Activated CD4-positive, alpha-beta T cell treated with anti-CD3 and anti-CD28 coated beads for 1 hour (primary cell): ENCODE results near the gene BCL2.
A peak's percentile ranks its signal among the peaks of the same experiment; 100 is the strongest.

Experiments used
- DNase-seq: peaks from one replicate; pipeline ENCODE4 v3.0.0-alpha.2; 2020

BCL2 gene

DNA sequence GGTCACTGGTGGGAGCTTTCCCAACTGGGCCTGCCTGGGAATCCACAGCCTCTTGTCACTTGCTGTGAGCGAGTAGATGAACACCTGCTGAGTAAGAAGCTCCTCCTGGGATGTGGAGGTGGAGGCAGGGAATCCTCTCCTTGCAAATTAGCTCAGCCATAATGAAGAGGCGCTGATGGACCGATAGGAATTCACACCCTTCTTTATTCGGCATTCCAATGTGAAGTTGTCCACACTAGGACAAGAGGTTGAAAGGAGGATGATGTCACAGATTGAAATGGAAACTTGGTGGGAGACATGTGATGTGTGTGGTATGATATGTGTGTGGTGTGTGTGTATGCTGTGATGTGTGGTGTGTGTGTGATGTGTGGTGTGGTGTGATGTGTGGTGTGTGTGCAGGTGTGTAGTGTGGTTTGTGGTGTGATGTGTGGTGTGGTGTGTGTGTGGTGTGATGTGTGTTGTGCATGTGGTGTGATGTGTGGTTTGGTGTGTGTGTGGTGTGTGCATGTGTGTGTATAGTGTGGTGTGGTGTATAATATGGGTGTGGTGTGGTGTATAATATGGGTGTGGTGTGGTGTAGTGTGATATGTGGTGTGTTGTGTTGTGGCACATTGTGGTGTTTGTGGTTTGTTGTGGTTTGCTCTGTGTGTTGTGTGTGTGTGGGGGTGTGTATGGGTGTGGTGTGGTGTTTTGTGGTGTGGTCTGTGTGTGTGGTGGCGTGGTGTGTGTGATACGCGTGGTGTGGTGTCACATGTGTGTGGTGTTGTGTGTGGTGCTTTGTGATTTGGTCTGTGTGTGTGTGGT lies 216.4 kb downstream of the BCL2 start:
- no peak for DNase-seq

DNA sequence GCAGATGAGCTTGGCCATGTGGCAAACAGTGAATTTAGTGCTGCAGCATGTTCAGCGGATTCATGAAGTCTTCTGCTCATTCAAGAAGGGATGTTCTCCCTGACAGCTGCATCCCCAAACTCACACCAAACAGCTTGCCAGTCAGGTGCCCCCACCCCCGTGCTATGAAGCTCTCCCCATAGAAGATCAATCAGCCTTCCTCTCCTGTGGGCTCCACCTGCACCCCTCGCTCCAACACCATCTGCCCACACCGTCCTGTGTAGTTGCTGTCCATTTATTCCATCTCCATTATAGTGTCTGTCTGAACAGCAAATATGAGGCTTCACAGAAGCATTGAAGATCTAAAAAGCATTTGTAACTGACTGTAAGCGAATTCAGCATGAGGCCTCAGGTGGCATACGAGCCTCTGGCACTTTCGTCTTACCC lies 218.9 kb downstream of the BCL2 start:
- DNase-seq, result no peak

DNA sequence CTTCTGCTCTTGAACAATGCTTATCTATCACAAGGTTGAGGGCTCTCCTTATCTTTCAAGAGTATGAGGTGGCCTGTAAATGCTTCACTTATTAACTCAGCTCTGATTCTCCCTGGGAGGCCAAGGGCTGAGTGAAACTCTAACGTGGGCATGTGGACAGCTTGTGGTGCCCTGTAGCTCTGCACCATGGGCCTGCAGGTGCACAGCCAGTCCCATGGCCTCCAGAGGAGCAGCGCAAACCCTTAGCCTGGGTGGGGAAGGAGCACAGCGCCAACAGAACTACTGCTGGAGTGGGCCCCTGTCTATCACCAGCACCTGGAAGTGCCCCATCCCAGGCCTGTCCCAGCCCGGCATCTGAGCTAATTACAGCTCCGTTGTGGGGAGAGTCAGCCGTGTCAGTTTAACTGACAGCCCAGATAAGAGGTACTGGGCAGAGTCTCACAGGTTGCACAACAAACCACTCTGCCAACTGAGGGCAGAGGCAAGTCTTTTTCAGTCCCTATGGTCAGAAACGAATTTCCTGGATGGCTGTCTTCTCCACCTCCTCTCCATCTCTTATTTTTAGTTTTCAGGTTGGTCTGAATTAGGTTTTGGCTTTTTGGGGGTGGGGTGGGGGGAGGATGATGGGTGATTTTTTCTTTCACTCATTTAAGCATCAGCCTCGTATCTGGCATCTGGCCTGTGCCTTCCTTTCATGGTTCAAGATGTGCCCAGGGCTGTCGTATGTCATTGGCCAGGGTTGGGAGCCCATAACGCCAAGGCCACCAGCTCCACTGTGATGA lies 219.5 kb downstream of the BCL2 start:
- DNase-seq, result no peak

DNA sequence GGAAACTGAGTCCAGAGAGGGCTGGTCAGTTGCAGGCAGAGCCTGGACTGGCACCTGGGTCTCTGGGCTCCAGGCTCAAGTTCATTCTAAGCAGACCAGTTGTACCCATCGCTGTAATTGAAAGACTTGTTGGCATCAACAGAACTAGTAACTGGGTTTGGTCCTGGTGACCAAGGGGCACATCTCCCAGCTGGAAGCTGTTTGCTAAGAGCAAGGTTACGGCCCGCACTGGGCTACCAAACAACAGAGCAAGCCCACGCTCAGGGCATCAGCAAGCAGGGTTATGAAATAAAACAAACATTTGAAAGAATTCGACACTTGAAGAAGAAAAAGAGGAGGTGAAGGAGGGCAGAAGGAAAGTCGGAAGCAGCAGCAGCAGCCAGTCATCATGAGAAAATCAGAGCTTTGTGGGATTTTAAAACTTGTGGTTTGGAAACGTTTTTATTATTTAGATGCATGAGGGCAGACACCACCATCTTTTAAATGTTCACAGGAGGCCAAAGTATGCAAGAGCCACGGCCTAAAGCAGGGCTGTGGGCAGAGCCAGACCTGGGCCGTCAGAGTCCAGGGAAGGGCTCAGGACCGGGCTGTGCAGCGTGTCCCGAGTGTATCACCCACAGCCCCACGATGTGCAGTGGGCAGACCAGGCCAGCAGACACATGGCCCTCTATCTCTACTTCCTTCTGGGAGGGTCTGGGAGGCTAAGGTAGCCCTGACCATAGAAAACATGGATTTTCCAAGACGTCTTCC lies 220.3 kb downstream of the BCL2 start:
- DNase-seq, result no peak

DNA sequence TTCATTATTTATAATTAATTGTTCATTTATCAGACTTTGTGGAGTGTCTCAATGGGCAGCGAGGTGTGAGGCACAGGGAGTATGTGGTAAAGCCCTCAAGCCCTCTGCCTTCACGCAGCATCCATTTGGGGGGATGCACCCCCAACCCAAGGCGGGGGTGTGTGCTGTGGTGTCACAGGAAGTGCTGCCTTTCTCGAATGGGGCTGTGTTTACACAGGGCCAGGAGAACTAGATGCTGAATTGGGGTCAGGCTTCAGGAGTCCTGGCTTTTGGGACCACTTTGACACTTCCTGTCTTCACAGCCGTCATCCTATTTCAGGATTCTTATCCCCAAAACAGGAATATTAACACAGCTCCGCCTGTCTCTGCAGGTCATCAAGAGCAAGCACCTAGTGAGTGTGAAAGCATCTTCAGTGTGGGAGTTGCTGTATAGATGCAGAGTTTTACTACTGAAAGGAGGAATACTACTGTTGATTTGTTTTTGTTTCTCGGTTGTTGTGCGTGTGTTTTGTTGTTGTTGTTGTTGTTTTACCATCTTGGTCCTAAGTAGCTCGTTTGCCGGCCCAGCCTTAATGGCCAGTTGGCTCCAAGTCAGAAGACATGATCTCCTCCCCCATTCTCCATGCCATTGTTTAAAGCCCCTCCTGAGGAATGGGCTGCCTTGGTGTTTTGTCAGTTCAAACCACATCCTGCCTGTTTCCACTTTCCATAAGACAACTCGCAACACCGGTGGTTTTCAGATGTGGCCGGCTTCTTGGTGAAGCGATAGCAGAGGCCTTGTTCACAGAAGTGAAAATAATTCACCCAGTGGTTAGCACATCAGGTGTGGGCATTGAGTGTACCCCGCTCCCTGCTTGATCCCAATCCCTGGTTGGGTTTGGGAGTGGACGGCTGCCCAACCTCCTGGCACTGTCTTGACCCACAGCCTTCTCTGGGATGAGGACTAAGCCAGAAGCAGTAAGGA lies 221.3 kb downstream of the BCL2 start:
- DNase-seq, result peak; percentile 13

DNA sequence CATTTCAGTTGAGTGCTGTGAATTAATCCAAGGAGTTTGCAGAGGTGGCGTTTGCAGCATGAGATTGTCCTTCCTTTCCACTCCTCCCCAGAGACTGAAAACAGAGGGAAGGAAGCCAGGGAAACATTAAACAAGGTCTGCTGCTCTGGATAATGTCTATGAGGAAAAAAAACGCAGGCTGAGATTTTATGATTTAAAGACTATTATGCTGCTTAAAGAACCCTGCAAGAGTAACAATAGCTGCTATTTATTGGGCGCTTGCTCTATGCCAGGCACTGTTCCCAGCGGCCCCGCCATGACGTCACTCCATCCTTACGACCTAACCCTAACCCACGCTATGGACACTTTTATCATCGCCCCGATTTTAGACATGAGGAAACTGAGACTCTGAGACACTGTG lies 222.4 kb downstream of the BCL2 start:
- no peak for DNase-seq

DNA sequence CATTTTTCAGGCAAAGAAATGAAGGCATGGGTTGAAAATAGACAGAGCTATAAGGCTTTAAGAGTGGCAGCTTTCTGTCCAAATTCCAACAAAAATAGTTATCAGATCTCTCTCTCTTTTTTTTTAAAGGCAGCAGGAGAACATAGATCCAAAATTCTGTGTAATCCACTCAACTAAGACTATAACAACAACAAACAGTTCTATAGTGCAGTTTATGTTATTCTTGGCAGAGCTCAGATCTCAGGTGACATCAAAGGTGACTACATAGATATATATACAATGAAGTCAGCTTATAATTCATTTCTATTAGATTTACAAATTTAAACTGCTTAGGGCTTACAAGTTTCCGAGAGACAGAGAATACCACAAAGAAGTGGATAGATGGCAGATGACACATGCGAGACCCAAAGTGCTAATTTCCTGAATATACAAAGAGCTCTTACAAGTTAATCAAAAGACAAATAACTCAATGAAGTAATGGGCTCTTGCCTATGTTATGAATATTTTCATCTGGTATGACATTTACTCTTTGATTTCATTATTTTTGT lies 223.2 kb downstream of the BCL2 start:
- DNase-seq, result no peak

DNA sequence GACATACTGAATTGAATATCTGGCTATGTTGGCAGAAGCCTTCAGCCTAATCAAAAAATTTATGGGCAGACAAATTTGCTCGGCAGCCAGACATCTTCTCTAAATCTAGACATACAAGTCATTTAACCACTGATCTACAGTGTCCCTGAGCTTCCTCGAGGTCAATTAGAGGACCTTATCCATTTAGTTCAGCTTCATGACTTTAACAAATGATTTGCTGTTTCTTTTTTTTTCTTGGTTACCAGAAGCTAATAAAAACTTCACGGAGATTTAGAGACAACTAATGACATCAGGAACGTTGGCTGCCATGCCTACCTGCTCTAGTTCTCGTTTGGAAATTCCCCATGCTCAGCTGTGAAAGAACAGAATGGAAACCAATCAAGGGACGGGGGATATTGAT lies 223.8 kb downstream of the BCL2 start:
- DNase-seq, result no peak

DNA sequence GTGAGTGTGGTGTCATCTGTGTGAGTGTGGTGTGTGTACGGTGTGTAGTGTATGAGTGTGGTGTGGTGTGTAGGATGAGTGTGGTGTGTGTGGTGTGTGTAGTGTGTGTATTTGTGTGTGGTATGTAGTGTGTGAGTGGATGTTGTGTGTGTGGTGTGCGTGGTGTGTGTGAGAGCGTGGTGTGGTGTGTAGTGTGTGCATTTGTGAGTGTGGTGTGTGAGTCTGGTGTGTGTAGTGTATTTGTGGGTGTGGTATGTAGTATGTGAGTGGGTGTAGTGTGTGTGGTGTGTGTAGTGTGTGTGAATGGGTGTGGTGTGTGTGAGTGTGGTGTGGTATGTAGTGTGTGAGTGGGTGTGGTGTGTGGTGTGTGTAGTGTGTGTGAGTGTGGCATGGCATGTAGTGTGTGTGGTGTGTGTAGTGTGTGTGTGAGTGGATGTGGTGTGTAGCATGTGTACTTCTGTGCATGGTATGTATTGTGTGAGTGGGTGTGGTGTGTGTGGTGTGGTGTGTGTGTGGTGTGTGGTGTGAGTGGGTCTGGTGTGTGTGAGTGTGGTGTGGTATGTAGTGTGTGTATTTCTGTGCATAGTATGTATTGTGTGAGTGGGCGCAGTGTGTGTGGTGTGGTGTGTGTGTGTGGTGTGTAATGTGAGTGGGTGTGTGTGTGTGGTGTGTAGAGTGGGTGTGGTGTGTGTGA lies 227.8 kb downstream of the BCL2 start:
- no peak for DNase-seq

DNA sequence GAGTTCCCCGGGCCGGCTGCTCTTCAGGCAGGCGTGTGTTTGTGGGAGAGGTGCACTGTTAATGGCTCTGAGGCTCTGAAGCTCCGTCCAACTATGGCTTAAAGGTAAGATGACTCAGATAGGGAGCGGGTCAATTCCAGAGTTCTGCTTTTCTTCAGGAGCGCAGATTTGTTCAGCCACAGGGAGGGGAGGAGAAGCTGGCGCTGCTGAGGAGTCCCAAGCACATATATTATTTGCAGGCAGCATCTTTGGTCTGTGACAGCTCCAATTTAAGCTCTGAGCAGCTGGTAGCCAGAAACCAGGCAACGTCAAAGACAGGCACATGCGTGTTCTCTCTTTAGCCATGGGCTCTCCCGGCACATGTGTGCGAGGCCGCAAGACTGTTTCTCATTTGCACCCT lies 229.2 kb downstream of the BCL2 start:
- no peak for DNase-seq

DNA sequence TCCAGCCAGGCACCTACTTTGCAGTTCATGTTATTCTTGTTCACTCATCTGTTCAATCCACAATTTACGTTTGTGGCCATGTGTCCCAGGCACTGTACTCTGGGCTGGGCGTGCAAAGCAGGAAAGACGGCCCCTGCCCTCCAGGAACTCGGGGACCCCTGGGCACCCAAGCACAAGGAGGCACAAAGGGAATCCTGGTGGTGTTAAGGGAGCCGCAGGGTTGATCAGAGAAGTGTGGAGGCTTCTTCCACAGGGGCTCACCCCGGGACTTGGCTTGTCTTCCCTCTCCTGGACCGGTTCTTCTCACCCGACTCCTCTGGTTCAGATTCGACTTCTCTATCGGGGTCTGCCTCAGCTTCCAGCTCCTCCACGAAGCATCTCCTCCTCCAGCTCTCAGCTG lies 230.5 kb downstream of the BCL2 start:
- DNase-seq, result no peak

DNA sequence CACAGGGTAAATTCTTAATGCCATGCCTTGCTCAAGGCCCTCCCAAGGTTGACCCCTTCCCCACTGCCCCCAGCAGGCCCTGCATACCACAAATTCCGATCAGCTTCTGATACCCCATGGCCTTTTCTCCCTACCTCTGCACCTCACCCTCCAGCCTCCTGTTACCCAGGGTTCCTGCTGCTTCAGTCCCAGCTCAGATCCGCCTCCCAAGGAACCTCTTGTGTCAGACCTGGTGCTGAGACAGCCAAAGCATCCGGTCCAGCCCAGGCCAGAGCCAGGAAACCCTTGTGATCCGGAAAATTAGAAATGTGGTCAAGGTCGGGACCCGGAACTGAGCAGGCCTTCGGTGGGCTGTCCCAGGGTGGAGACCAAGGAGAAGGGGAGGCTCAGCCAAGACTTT lies 231.3 kb downstream of the BCL2 start:
- DNase-seq, result no peak

DNA sequence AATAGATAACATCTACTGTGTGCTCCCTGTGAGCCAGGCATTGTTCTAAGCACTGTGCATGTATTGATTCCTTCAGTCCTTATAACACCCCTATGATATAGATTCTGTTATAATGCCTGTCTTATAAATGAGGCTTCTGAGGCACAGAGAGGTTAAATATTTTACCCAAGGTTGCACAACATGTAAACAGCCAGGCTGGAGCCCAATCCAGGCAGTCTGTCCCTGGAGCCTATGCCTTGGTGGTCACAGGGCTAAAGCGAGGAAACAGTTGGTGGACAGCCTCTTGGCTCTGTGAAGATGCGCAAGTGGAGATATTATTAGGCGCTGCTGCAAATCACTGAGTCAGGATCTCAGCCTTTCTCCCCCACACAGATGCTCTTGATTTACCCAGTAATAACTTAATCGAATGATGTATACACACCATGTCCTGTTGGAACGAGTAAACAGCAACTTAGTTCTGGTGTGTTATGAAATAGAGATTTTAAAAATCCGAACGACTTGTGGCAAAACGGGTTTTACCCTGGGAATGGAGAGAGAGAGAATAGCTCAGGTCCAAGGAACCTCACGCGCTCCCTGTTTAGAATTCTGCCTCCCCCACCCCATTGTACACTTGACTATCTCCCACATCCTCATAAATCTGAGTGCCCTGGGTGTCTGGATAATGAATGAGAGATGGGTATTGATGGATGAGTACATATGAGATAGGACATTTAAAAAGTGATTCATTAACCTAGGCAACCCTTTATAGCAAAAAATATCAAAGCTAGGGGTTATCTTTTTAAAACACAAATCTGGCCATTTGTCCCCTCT lies 231.9 kb downstream of the BCL2 start:
- DNase-seq, result no peak

DNA sequence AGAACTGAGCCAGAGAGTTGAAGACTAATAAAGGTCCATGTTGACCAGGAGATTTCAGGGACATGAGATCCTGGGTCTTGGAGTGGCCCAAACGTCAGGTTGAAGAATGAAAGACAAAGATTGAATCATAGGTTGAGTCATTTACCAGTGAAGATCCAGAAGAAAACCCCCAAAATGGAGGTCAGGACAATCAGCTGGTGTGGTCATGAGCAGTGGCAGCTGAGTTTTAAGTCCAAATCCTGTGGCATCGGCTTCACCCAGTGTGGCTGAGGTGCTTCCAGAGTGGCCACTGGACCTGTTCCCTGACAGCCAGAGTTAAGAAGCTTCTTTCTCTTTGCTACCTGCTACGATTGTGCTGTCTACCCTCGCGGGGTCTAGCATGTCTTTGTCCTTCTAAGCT lies 234.0 kb downstream of the BCL2 start:
- no peak for DNase-seq

DNA sequence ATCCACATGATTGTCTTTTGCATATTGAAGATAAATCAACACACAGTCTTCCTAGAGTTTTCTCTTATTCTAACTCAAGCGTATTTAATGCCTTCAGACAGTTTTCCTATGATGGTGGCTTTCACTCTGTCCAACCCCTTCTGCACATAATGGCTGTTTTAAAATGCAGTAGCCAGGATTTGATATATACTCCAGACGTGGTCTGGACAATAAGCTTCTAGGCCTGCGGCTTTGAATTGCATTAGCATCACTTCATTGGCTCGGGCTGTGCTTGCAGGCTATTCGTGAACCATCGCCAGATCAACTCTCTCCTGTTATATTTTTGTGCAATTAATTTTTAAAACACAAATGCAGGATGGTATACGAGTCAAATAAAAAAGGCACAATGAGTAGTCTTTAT lies 235.3 kb downstream of the BCL2 start:
- DNase-seq, result no peak

DNA sequence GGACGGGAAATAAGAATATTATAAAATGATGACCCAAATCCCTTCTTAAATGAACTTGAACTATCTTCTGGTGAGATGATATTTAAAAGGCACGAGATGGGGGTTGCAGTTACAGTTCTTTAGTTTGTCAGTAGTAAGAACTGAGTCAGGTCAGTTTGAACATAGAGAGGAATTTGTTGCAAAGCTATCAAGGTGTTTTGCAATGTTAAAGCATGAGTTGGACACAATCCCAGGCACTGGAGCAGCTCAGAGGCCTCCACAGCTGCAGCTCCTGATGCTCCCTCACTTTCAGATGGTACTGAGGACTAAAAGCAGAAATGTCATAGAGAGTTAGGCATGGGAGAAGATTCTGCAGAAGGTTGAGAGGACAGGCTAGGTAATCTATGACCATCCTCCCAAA lies 236.0 kb downstream of the BCL2 start:
- no peak for DNase-seq

DNA sequence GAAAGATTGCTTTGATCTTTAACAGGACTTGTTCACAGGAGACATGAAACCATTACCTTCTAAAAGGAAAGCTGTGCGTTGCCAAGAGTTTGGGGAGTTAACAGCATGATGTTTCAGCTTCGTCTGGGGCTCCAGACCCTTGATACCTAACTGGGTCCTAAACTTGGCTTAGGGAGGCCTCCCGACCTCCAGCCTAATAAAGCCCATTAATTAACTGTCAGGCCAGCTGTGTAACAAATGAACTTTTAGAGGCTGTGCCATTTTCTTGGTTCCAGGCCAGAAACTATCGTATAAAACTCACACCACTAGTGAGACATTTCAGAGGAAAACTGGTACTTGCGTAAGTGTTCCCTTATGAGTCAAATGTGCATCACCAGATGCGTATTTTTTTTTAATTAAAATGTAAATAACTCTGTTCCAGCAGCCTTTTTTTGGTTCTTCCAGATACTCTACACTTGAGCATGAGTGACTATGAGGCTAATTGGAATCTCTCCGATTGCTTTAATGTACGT lies 236.5 kb downstream of the BCL2 start:
- no peak for DNase-seq

DNA sequence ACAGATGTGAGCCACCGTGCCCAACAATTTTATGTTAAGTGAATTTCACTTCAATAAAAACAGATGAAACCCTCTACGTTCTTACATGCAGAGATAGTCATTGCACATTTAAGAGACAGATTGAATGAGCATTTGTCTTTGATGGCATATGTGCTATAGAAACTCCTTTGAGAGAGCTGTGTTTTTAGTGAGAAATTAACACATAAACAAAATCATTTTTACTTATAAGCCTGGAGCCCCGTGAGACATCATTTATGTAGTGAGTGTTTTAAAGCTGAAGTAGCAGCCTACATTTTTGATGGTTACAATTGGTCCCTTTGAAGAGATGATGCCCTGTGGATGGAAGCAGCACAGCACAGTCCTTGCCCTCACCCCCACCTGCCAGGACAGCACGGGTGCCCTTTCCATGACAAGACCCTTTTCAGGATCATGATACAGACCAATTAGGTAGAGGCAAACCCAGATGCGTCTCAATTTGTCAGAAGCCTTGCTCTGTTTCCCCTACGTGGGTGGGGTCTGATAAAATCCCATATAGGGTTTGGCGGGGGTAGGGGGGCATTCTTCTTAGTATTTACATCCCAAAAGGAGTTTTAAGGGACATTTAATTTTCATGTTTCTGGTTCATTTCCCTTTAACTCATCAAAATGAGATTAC lies 237.1 kb downstream of the BCL2 start:
- no peak for DNase-seq

DNA sequence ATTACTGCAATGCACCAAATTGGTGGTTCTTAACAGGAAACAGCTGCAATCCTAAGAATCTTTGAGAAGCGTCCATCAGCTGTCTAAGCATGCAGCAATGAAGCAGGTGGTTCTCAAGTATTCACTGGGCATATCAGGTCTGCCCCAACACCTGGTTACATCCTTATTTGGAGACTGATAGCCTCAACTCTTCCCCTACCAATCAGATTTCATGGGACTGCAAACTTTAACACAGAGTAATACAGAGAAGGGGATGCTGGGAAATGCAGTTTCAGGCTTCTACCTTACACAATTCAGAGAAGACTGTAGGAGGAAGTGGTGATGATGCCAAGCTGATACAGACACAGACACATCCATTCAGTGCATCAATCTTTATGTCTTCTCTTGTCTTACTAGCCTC lies 240.5 kb downstream of the BCL2 start:
- DNase-seq, result no peak

DNA sequence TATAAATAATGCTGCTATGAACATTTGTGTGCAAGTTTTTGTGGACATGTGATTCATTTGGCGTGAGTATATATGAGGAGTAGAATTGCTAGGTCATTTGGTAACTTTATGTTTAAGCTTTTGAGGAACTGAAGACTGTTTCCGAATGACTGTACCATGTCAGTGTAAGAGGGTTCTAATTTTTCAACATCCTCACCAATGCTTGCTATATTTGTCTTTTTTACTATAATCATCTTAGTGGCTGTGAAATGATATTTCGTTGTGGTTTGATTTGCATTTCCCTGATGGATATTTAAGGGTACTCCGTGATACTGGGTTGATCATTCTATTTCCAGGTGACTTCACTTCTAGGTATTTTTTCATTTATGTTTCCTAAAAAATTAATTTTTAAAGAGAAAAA lies 241.1 kb downstream of the BCL2 start:
- DNase-seq, result no peak
